IMR-90 (cell line): Measurements from ENCODE around the gene ADD2. TPM values are rescaled to one million over a fixed set of nuclear protein-coding genes. Genes with fewer than 3 reads are reported as not detected.

Source experiments
- ATAC-seq: fragments of 200-7000 bp; cut with Tn5 transposase; 2 replicates; pipeline ENCODE4 v1.9.1; 2020; ENCODE audit warnings: low read depth, mild to moderate bottlenecking, moderate library complexity
- BruUV-seq: library from RNA; stranded (reverse); fragments of 400-500 nt; replicated peaks from 2 replicates; lab custom pipeline; 2021; lab: Mats Ljungman, UMichigan
- CTCF ChIA-PET: fragments of 300-600 bp; formaldehyde crosslinking; extraction: SDS; loops from one replicate; lab custom pipeline; 2021; ENCODE audit warnings: antibody characterized with exemption; lab: Yijun Ruan, JAX
- POLR2A ChIA-PET: fragments of 300-600 bp; sonication (Branson Sonifier 250); formaldehyde crosslinking; loops from one replicate; lab custom pipeline; 2022; ENCODE audit warnings: antibody characterized with exemption; ENCODE audit not compliant: unreplicated experiment; lab: Charles Lee
- DNase-seq: peaks from one replicate; pipeline ENCODE4 v3.0.0; 2013
- H2AFZ ChIP-seq: replicated peaks from 2 replicates; pipeline ENCODE3; 2013; ENCODE audit warnings: low read length, mild to moderate bottlenecking; ENCODE audit not compliant: poor library complexity
- H2AK5ac ChIP-seq: 2 replicates; pipeline ENCODE4 v1.6.1; 2013; ENCODE audit warnings: low read depth, low read length, inconsistent platforms
- H2AK9ac ChIP-seq: replicated peaks from 2 replicates; pipeline ENCODE3; 2013; ENCODE audit warnings: mild to moderate bottlenecking, low read depth, low read length, moderate library complexity; ENCODE audit not compliant: poor library complexity
- H2BK120ac ChIP-seq: 2 replicates; pipeline ENCODE4 v1.6.1; 2013; ENCODE audit warnings: low read depth, low read length, inconsistent platforms
- H2BK15ac ChIP-seq: 3 replicates; pipeline ENCODE4 v1.6.1; 2013; ENCODE audit warnings: low read depth, low read length, inconsistent platforms
- H2BK20ac ChIP-seq: 2 replicates; pipeline ENCODE4 v1.6.1; 2013; ENCODE audit warnings: low read depth, mild to moderate bottlenecking, inconsistent platforms, low read length, moderate library complexity
- H2BK5ac ChIP-seq: 2 replicates; pipeline ENCODE4 v1.6.1; 2013; ENCODE audit warnings: mild to moderate bottlenecking, low read depth, low read length, inconsistent platforms; ENCODE audit not compliant: poor library complexity, severe bottlenecking
- H3K14ac ChIP-seq: replicated peaks from 2 replicates; pipeline ENCODE4 v1.6.1; 2013; ENCODE audit warnings: low read depth, low read length, inconsistent platforms
- H3K18ac ChIP-seq: 2 replicates; pipeline ENCODE4 v1.6.1; 2013; ENCODE audit warnings: low read depth, low read length, control low read depth
- H3K23ac ChIP-seq: 2 replicates; pipeline ENCODE4 v1.6.1; 2013; ENCODE audit warnings: low read depth, low read length, inconsistent platforms
- H3K27ac ChIP-seq: 2 replicates; pipeline ENCODE4 v1.5.1; 2013; ENCODE audit warnings: mild to moderate bottlenecking, control low read depth, low read length; ENCODE audit not compliant: insufficient read depth
- H3K27me3 ChIP-seq: 2 replicates; pipeline ENCODE4 v1.6.1; 2013; ENCODE audit warnings: low read length; ENCODE audit not compliant: control insufficient read depth, insufficient read depth
- H3K36me3 ChIP-seq: 2 replicates; pipeline ENCODE4 v1.6.1; 2013; ENCODE audit warnings: low read length, mixed read lengths; ENCODE audit not compliant: control insufficient read depth, insufficient read depth
- H3K4ac ChIP-seq: 2 replicates; pipeline ENCODE4 v1.6.1; 2013; ENCODE audit warnings: low read depth, low read length, inconsistent platforms
- H3K4me1 ChIP-seq: 2 replicates; pipeline ENCODE4 v1.6.1; 2013; ENCODE audit warnings: low read length, mixed read lengths; ENCODE audit not compliant: control insufficient read depth, insufficient read depth
- H3K4me2 ChIP-seq: 2 replicates; pipeline ENCODE4 v1.6.1; 2013; ENCODE audit warnings: low read depth, mild to moderate bottlenecking, control low read depth, low read length, moderate library complexity
- H3K4me3 ChIP-seq: 2 replicates; pipeline ENCODE4 v1.5.1; 2013; ENCODE audit warnings: low read depth, mild to moderate bottlenecking, control low read depth, low read length, moderate library complexity; ENCODE audit not compliant: insufficient read depth
- H3K56ac ChIP-seq: 2 replicates; pipeline ENCODE4 v1.6.1; 2013; ENCODE audit warnings: low read length, inconsistent platforms; ENCODE audit not compliant: insufficient read depth; ENCODE audit errors: extremely low read depth
- H3K79me1 ChIP-seq, 2 experiments: 2 replicates each; pipeline ENCODE4 v1.6.1; 2013; ENCODE audit warnings: low read length in 2 of 2, inconsistent platforms in 1 of 2, low read depth in 1 of 2
- H3K9ac ChIP-seq: 2 replicates; pipeline ENCODE4 v1.6.1; 2013; ENCODE audit warnings: low read depth, low read length, control low read depth
- H3K9me1 ChIP-seq: 2 replicates; pipeline ENCODE4 v1.6.1; 2013; ENCODE audit warnings: low read length, inconsistent platforms; ENCODE audit not compliant: insufficient read depth
- H3K9me3 ChIP-seq: 2 replicates; pipeline ENCODE4 v1.6.1; 2013; ENCODE audit warnings: low read length; ENCODE audit not compliant: control insufficient read depth, insufficient read depth
- H4K20me1 ChIP-seq: 2 replicates; pipeline ENCODE4 v1.6.1; 2013; ENCODE audit warnings: low read length, inconsistent platforms; ENCODE audit not compliant: insufficient read depth
- H4K5ac ChIP-seq: 2 replicates; pipeline ENCODE4 v1.6.1; 2013; ENCODE audit warnings: mild to moderate bottlenecking, low read depth, low read length, control low read depth
- H4K8ac ChIP-seq, 2 experiments: 2 replicates each; pipeline ENCODE4 v1.6.1; 2013; ENCODE audit warnings: low read depth in 2 of 2, low read length in 2 of 2, control low read depth in 1 of 2, inconsistent platforms in 1 of 2
- H4K91ac ChIP-seq: 2 replicates; pipeline ENCODE4 v1.6.1; 2013; ENCODE audit warnings: low read depth, low read length, inconsistent platforms; ENCODE audit not compliant: insufficient read depth
- CHD1 ChIP-seq: IDR thresholded peaks from 2 replicates; pipeline ENCODE4 v1.6.1; 2012; ENCODE audit warnings: low read depth, low read length, improper control_type of control experiment
- CTCF ChIP-seq: conservative IDR thresholded peaks from 2 replicates; pipeline ENCODE4 v1.5.1; 2012; ENCODE audit warnings: mild to moderate bottlenecking, low read depth, low read length, improper control_type of control experiment
- MAZ ChIP-seq: IDR thresholded peaks from 2 replicates; pipeline ENCODE4 v1.6.1; 2012; ENCODE audit warnings: low read depth, mild to moderate bottlenecking, low read length, improper control_type of control experiment, moderate library complexity, borderline replicate concordance
- NFE2L2 ChIP-seq: fragments of 150-350 bp; IDR thresholded peaks from 2 replicates; pipeline ENCODE4 v1.6.1; 2016; ENCODE audit warnings: low read depth, mild to moderate bottlenecking, low read length
- POLR2A ChIP-seq: IDR thresholded peaks from 2 replicates; pipeline ENCODE4 v1.6.1; 2012; ENCODE audit warnings: mild to moderate bottlenecking, low read depth, low read length
- RAD21 ChIP-seq: IDR thresholded peaks from 2 replicates; pipeline ENCODE4 v1.6.1; 2012; ENCODE audit warnings: low read length, improper control_type of control experiment
- RFX5 ChIP-seq: IDR thresholded peaks from 2 replicates; pipeline ENCODE4 v1.8.0; 2012; ENCODE audit warnings: low read depth, mild to moderate bottlenecking, low read length, moderate library complexity
- USF2 ChIP-seq: fragments of 150-350 bp; IDR thresholded peaks from 2 replicates; pipeline ENCODE4 v1.6.1; 2017; ENCODE audit warnings: mild to moderate bottlenecking, antibody characterized with exemption, low read length, low read depth
- WGBS, 2 experiments: methylation state at CpG; one replicate each; pipeline versions ENCODE4 v1.1.5 to v1.1.7; 2013; ENCODE audit warnings: missing lambda C conversion rate in 2 of 2; ENCODE audit not compliant: insufficient read length in 1 of 2; ENCODE audit errors: extremely low coverage in 2 of 2; 5-methylcytosine and 5-hydroxymethylcytosine counted together
- dilution Hi-C: fragments of 300-500 bp; cut with HindIII; formaldehyde crosslinking; loops from one replicate; pipeline ENCODE4 v1.14.3; 2018; ENCODE audit warnings: low sequenced_read_pairs; ENCODE audit not compliant: unreplicated experiment
- in situ Hi-C: fragments of 300-500 bp; cut with MboI; formaldehyde crosslinking; loops from 3 replicates; pipeline ENCODE4 v1.14.3; 2019; ENCODE audit warnings: low sequenced_read_pairs, inconsistent platforms, mixed read lengths
- intact Hi-C: fragments of 100-400 bp; cut with micrococcal nuclease; formaldehyde crosslinking; loops from 2 replicates; pipeline ENCODE4 v1.10.0; 2022
- polyA plus RNA-seq, 3 experiments: library from polyadenylated mRNA; depleted of rRNA; stranded (reverse); fragments of >200 nt; gene quantifications; 2 replicates each; pipeline ENCODE4 v1.2.3, GENCODE V29; 2012; ENCODE audit warnings: low replicate concordance in 1 of 3
- total RNA-seq: library from RNA; depleted of rRNA; stranded (reverse); fragments of >200 nt; gene quantifications from 2 replicates; pipeline ENCODE4 v1.2.3, GENCODE V29; 2012

The ADD2 gene
- total and polyA plus RNA-seq, 2 of the 4 experiments (the other 2 are of a cell fraction) = not detected

GRCh38 chr2:70626254-70626990, 141.6 kb downstream of the ADD2 start:
- WGBS, 2 experiments = 100% methylated on average over 2 of the region's 13 CpGs; no CpG with 5 or more reads in 1 of the 2 experiments
- Histone ChIP-seq H2AK9ac (no peak overlapping the region), H3K4me1 (no peaks in the 10 kb centered on the region), H3K18ac (no peak overlapping the region), H3K9me3 (no peaks in the 10 kb centered on the region), H4K91ac (no peak overlapping the region), H2BK15ac (no peak overlapping the region), H2BK5ac (no peak overlapping the region), H4K5ac (no peak overlapping the region), H3K4ac (no peak overlapping the region), H3K9ac (no peak overlapping the region), H3K27ac (no peak overlapping the region), H3K23ac (no peak overlapping the region), H3K4me3 (no peak overlapping the region), H4K20me1 (no peaks in the 10 kb centered on the region), H3K79me1 (no peaks in the 10 kb centered on the region), H2BK120ac (no peak overlapping the region), H3K4me2 (no peak overlapping the region), H3K56ac (no peak overlapping the region), H3K27me3 (peaks cover 6% of the 10 kb centered on the region), H3K14ac (no peak overlapping the region), H3K36me3 (no peaks in the 10 kb centered on the region), H2AFZ (peak overlapping the region; percentile 26), H4K8ac (no peak overlapping the region), H2BK20ac (no peak overlapping the region), H3K9me1 (no peaks in the 10 kb centered on the region), H2AK5ac (no peak overlapping the region)
- ChIA-PET POLR2A (no interaction called here), CTCF (interaction anchor here (1.2 kb wide), 1 partner anchor 322 kb away, joined by 4 read pairs; no protein-coding TSS in a partner anchor)
- intact Hi-C loops = no loop called here
- dilution Hi-C loops = no loop called here
- no peak for TF ChIP-seq NFE2L2
- TF ChIP-seq CHD1 = no peak
- no peak for TF ChIP-seq CTCF
- TF ChIP-seq USF2 = no peak
- TF ChIP-seq RAD21 = no peak
- no peak for TF ChIP-seq RFX5
- no peak for TF ChIP-seq POLR2A
- no peak for TF ChIP-seq MAZ
- DNase-seq (no peak), ATAC-seq (no peak)
- no TSS peak for BruUV-seq
- in situ Hi-C loops = no loop called here
